GM12865 (cell line): ENCODE results near the gene ARSB.

Source experiments
- DNase-seq: peaks from one replicate; pipeline ENCODE4 v3.0.0; 2010; ENCODE audit warnings: low read depth
- H3K4me3 ChIP-seq: 2 replicates; pipeline ENCODE4 v1.5.1; 2011; ENCODE audit warnings: mild to moderate bottlenecking, low read depth, low read length, control low read depth
- TF ChIP-seq, protein P1 (sequence below): IDR thresholded peaks from 2 replicates; pipeline ENCODE4 v1.5.1; 2011; ENCODE audit warnings: low read length, control low read depth, low read depth, inconsistent platforms; ENCODE audit not compliant: insufficient read depth; ENCODE audit errors: missing control alignments

Gene ARSB

GRCh38 chr5:78809444-78809843 lies 175.7 kb downstream of the ARSB start:
- TF ChIP-seq, protein P1, sequence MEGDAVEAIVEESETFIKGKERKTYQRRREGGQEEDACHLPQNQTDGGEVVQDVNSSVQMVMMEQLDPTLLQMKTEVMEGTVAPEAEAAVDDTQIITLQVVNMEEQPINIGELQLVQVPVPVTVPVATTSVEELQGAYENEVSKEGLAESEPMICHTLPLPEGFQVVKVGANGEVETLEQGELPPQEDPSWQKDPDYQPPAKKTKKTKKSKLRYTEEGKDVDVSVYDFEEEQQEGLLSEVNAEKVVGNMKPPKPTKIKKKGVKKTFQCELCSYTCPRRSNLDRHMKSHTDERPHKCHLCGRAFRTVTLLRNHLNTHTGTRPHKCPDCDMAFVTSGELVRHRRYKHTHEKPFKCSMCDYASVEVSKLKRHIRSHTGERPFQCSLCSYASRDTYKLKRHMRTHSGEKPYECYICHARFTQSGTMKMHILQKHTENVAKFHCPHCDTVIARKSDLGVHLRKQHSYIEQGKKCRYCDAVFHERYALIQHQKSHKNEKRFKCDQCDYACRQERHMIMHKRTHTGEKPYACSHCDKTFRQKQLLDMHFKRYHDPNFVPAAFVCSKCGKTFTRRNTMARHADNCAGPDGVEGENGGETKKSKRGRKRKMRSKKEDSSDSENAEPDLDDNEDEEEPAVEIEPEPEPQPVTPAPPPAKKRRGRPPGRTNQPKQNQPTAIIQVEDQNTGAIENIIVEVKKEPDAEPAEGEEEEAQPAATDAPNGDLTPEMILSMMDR = no peak
- DNase-seq = no peak
- H3K4me3 ChIP-seq = no peak overlapping the region

DNA sequence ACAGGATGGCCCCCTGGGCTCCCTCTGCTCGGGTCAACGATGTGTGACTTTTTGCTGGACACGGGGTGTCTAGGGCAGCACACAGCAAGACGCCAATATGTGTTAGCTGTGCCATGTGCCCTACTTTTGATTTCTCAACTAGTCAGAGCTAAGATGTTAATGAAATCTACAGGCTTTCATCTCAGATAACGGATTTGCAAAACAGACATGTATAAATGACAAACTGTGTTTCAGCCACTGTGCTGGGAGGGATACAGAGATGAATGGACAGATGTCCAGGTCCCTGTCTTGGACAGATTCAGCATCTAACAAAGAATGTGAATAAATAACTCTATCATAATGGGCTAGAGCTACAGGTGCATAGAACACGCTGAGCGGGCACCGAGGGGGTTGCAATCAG lies 176.3 kb downstream of the ARSB start:
- TF ChIP-seq, protein P1 = no peak
- no peak for DNase-seq
- H3K4me3 ChIP-seq = no peak overlapping the region

GRCh38 chr5:78808380-78808779 lies 176.7 kb downstream of the ARSB start:
- TF ChIP-seq, protein P1 = no peak
- no peak for DNase-seq
- no peak overlapping the region for H3K4me3 ChIP-seq

DNA sequence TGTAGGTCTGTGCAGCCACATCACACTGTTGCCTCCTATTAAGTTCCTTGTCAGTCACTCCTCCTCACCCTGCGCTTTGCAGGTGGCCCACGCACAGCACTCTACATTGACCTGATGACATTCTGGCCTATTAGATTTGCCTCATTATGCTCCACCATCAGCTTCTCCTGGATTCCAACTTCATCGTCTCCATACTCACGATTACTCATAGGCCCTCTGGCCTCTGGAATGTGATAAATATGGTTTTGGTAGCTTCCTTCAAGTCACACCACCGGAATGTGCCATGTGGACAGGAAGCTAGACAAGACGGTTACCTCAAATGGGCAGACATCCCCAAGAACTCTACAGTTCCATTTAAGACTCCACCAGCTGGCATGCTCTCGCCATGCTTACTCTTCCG lies 178.6 kb downstream of the ARSB start:
- TF ChIP-seq, protein P1 = no peak
- H3K4me3 ChIP-seq = no peak overlapping the region
- no peak for DNase-seq

- DNase-seq = no peak
- H3K4me3 ChIP-seq = no peak overlapping the region
- TF ChIP-seq, protein P1 = no peak
Measured at GRCh38 chr5:78805474-78806124, 179.5 kb downstream of the ARSB start.

DNA sequence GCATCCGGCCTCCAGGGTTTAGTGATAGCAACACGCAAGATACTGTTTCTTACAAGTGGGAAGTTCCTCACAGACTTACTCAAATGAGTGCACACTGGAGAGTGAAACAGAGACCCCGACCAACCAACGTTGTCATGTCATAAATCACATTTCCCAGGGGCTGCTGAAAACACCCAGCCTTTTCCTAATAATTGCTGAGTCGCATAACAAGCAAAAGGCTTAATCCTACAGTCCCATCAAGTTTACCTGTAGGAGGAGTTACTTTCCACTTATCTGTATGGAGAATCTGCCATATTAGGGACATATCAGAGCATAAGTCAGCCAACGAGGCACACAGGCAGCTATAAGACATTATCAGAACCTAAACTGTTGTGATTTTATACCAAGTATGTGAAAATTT lies 180.1 kb downstream of the ARSB start:
- no peak overlapping the region for H3K4me3 ChIP-seq
- TF ChIP-seq, protein P1 = no peak
- DNase-seq = no peak

- TF ChIP-seq, protein P1 = no peak
- no peak for DNase-seq
- H3K4me3 ChIP-seq = no peak overlapping the region
Measured at GRCh38 chr5:78803941-78804340, 181.2 kb downstream of the ARSB start.
